ENCODE data around the gene CACNB4.
"Not testable (repeated sequence)": the region's sequence is repeated elsewhere in the genome, so short reads cannot be mapped to it uniquely, and the experiment has no call there.

Gene CACNB4

GRCh38 chr2:152005607-152006006 is 93.2 kb downstream of the CACNB4 start:
- H3K27ac ChIP-seq (ENCODE audit: low read depth, low read length, poor library complexity, severe bottlenecking) = no peak overlapping the region
- no peaks in the 10 kb centered on the region for H3K4me1 ChIP-seq (ENCODE audit: insufficient read depth, low read length, severe bottlenecking)
- no peaks in the 10 kb centered on the region for H3K27me3 ChIP-seq (ENCODE audit: insufficient read depth, low read length)

GRCh38 chr2:152003283-152003682 is 95.6 kb downstream of the CACNB4 start:
- not testable (repeated sequence) for H3K79me2 ChIP-seq (ENCODE audit: insufficient read depth, low read length); H3K4me1 ChIP-seq (ENCODE audit: insufficient read depth, low read length, severe bottlenecking); H3K27me3 ChIP-seq (ENCODE audit: insufficient read depth, low read length); H3K9me3 ChIP-seq (ENCODE audit: low read length); H3K4me2 ChIP-seq (ENCODE audit: low read length); H3K9me2 ChIP-seq (ENCODE audit: low read depth, low read length); H4K20me1 ChIP-seq (ENCODE audit: insufficient read depth, low read length); H3F3A ChIP-seq (ENCODE audit: insufficient read depth, low read length); H3K36me3 ChIP-seq (ENCODE audit: insufficient read depth, low read length); H3K27ac ChIP-seq (ENCODE audit: low read depth, low read length, poor library complexity, severe bottlenecking); H3K4me3 ChIP-seq (ENCODE audit: low read depth, low read length, poor library complexity, severe bottlenecking); H3K9ac ChIP-seq (ENCODE audit: low read length); H2AFZ ChIP-seq (ENCODE audit: low read length)

More at GRCh38 chr2:152005607-152006006, 93.2 kb downstream of the CACNB4 start:
- TF ChIP-seq CTCF (IDR thresholded peaks at IDR 0.05; ENCODE audit: low read length) (no peak), EZH2 (IDR thresholded peaks at IDR 0.05; ENCODE audit: borderline replicate concordance, low read length) (no peak)
- Histone ChIP-seq H3K4me3 (ENCODE audit: low read depth, low read length, poor library complexity, severe bottlenecking) (no peak overlapping the region), H3K36me3 (ENCODE audit: insufficient read depth, low read length) (no peaks in the 10 kb centered on the region), H3K9me2 (ENCODE audit: low read depth, low read length) (no peaks in the 10 kb centered on the region), H3K9me3 (ENCODE audit: low read length) (no peaks in the 10 kb centered on the region), H3K79me2 (ENCODE audit: insufficient read depth, low read length) (no peaks in the 10 kb centered on the region), H3F3A (ENCODE audit: insufficient read depth, low read length) (no peaks in the 10 kb centered on the region), H3K4me2 (ENCODE audit: low read length) (no peak overlapping the region), H3K9ac (ENCODE audit: low read length) (no peak overlapping the region), H2AFZ (ENCODE audit: low read length) (no peak overlapping the region), H4K20me1 (ENCODE audit: insufficient read depth, low read length) (no peaks in the 10 kb centered on the region)

GRCh38 chr2:151999053-151999452 is 99.8 kb downstream of the CACNB4 start:
- Histone ChIP-seq H3K27ac (ENCODE audit: low read depth, low read length, poor library complexity, severe bottlenecking) (no peak overlapping the region), H4K20me1 (ENCODE audit: insufficient read depth, low read length) (no peaks in the 10 kb centered on the region), H3K4me1 (ENCODE audit: insufficient read depth, low read length, severe bottlenecking) (no peaks in the 10 kb centered on the region), H3K4me2 (ENCODE audit: low read length) (no peak overlapping the region), H3K9ac (ENCODE audit: low read length) (no peak overlapping the region), H3K9me2 (ENCODE audit: low read depth, low read length) (no peaks in the 10 kb centered on the region), H3K9me3 (ENCODE audit: low read length) (no peaks in the 10 kb centered on the region), H3K79me2 (ENCODE audit: insufficient read depth, low read length) (no peaks in the 10 kb centered on the region), H3K27me3 (ENCODE audit: insufficient read depth, low read length) (no peaks in the 10 kb centered on the region), H3K4me3 (ENCODE audit: low read depth, low read length, poor library complexity, severe bottlenecking) (no peak overlapping the region), H2AFZ (ENCODE audit: low read length) (no peak overlapping the region), H3K36me3 (ENCODE audit: insufficient read depth, low read length) (no peaks in the 10 kb centered on the region), H3F3A (ENCODE audit: insufficient read depth, low read length) (no peaks in the 10 kb centered on the region)
- TF ChIP-seq CTCF (IDR thresholded peaks at IDR 0.05; ENCODE audit: low read length) (peak; percentile 83), EZH2 (IDR thresholded peaks at IDR 0.05; ENCODE audit: borderline replicate concordance, low read length) (no peak)

- no peaks in the 10 kb centered on the region for H3K79me2 ChIP-seq (ENCODE audit: insufficient read depth, low read length)
- H3K9ac ChIP-seq (ENCODE audit: low read length) = no peak overlapping the region
- H3F3A ChIP-seq (ENCODE audit: insufficient read depth, low read length) = no peaks in the 10 kb centered on the region
- H3K4me2 ChIP-seq (ENCODE audit: low read length) = no peak overlapping the region
- no peak overlapping the region for H2AFZ ChIP-seq (ENCODE audit: low read length)
- H3K27ac ChIP-seq (ENCODE audit: low read depth, low read length, poor library complexity, severe bottlenecking) = no peak overlapping the region
- H3K27me3 ChIP-seq (ENCODE audit: insufficient read depth, low read length) = no peaks in the 10 kb centered on the region
- H3K36me3 ChIP-seq (ENCODE audit: insufficient read depth, low read length) = no peaks in the 10 kb centered on the region
- H3K4me1 ChIP-seq (ENCODE audit: insufficient read depth, low read length, severe bottlenecking) = no peaks in the 10 kb centered on the region
- no peaks in the 10 kb centered on the region for H3K9me3 ChIP-seq (ENCODE audit: low read length)
- H3K9me2 ChIP-seq (ENCODE audit: low read depth, low read length) = no peaks in the 10 kb centered on the region
- TF ChIP-seq EZH2 (IDR thresholded peaks at IDR 0.05; ENCODE audit: borderline replicate concordance, low read length) (no peak), CTCF (IDR thresholded peaks at IDR 0.05; ENCODE audit: low read length) (no peak)
- H4K20me1 ChIP-seq (ENCODE audit: insufficient read depth, low read length) = no peaks in the 10 kb centered on the region
- H3K4me3 ChIP-seq (ENCODE audit: low read depth, low read length, poor library complexity, severe bottlenecking) = no peak overlapping the region
These were observed 102.4 kb downstream of the CACNB4 start for GRCh38 chr2:151996243-151997003.
